ENCODE measurements around the gene TNNT1.

The TNNT1 gene, protein sequence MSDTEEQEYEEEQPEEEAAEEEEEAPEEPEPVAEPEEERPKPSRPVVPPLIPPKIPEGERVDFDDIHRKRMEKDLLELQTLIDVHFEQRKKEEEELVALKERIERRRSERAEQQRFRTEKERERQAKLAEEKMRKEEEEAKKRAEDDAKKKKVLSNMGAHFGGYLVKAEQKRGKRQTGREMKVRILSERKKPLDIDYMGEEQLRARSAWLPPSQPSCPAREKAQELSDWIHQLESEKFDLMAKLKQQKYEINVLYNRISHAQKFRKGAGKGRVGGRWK

DNA sequence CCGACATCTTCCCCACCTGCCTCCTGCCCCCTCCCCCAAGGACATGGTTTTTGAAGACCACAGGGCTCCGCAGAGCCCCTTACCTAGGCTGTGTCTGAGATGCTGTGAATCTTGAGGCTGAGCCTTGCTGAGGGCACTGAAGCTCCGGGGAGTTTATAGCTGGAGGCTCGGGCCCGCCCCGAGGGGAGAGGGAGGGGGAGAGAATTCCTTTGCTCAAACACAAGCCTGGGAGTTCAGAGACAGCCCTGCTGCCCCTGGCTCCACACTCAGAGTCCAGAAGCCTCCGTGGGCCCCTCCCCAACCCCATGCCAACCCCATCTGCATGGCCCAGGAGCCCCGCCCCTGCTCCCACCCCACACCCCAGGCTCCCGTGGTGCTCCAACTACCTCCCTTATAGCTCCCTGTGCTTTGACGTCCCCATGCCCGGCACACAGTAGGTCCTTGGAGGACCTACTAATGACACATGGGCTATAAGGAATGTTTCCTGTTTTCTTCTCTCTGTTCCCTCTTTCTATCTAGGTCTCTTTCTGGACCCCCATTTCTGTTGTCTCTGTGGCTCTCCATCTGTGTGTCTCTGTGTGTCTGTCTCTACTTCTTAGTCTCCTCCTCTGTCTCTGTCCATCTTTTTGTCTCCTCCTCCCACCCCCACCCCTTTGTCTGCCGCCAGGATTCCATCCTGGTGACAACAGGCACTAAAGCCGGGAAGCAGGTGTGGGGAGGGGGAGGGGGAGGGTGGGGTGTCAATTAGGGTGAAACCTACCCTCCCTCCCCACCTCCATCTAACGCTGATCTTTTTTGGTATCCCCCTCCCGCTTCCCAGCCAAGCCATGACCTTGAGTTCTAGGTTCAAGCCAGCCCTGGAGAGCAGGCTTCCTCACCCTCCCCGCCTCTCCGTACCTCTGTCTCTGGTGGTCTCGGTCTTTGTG is at the start of gene TNNT1:
TNNT1 (minus strand) TSS at position 129 of the 926 bp plus-strand sequence. CDS start 2,049 bp downstream, outside the sequence.
- H3K27me3 ChIP-seq (ENCODE audit: control insufficient read depth in 1 of 2, insufficient read depth in 2 of 2, low read length in 2 of 2), result peaks cover 37 to 47% of the 10 kb centered on the region in 2 donors
- H3K27ac ChIP-seq (ENCODE audit: low read length), result no peak within 1 kb of the TSS
- H3K9me3 ChIP-seq (ENCODE audit: control insufficient read depth in 2 of 2, low read length in 2 of 2), result peaks cover 0 to 2% of the 10 kb centered on the region in 2 donors

DNA sequence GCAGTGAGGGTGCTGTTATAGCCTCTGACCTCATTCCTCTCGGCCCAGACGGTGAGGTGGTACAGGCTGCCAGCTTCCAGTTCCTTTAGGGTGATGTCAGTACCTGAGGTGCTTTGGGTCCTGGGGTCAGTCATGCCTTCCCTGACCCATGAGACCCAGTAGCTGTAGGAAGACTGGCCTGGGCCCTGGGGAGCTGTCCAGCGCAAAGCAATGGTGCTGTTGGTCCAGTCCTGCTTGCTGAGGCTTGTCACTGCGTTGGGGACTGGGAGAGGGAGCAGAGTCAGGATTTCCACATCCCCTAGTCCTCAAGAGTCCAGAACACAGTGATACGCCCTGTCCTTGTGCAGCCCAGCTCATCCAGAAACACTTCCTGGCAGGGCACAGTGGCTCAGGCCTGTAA is 49.6 kb upstream of the TNNT1 start:
- H3K4me3 ChIP-seq (ENCODE audit: low read length in 2 of 2), result no peak overlapping the region
- H3K4me1 ChIP-seq (ENCODE audit: control insufficient read depth, insufficient read depth, low read length), result no peaks in the 10 kb centered on the region
- H3K36me3 ChIP-seq (ENCODE audit: control insufficient read depth in 2 of 2, insufficient read depth in 2 of 2, low read length in 2 of 2), result no peaks in the 10 kb centered on the region
- no peaks in the 10 kb centered on the region for H3K9me3 ChIP-seq (ENCODE audit: control insufficient read depth in 2 of 2, low read length in 2 of 2)
- H3K27me3 ChIP-seq (ENCODE audit: control insufficient read depth in 1 of 2, insufficient read depth in 2 of 2, low read length in 2 of 2), result peaks cover 3 to 10% of the 10 kb centered on the region in 2 donors
- H3K9ac ChIP-seq (ENCODE audit: low read length in 2 of 2), result no peak overlapping the region
- no peak overlapping the region for H3K27ac ChIP-seq (ENCODE audit: low read length)

More for the DNA sequence above, at the start of gene TNNT1:
- Histone ChIP-seq H3K36me3 (ENCODE audit: control insufficient read depth in 2 of 2, insufficient read depth in 2 of 2, low read length in 2 of 2) (no peaks in the 10 kb centered on the region), H3K9ac (ENCODE audit: low read length in 2 of 2) (no peak within 1 kb of the TSS), H3K4me1 (ENCODE audit: control insufficient read depth, insufficient read depth, low read length) (no peaks in the 10 kb centered on the region), H3K4me3 (ENCODE audit: low read length in 2 of 2) (no peak within 1 kb of the TSS)

DNA sequence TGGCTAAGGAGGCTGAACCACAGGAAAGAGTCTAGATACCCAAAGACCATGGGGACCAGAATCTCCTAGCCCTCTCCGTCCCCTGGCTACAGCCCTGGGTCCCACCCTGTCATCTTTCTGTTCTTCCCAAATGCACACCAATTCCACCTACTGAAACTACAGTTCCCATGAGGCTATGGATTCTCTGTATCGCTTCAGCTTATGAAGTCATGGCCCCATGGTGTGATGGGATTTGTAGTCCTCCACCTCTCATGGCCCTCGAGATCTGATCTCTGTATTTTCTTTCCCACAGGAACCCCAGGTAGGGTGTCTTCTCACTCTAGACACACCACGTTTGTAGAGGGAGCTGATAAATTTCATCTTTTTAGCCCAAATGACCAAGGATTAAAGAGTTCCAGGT is 48.5 kb upstream of the TNNT1 start:
- no peak overlapping the region for H3K9ac ChIP-seq (ENCODE audit: low read length in 2 of 2)
- no peak overlapping the region for H3K4me3 ChIP-seq (ENCODE audit: low read length in 2 of 2)
- H3K27me3 ChIP-seq (ENCODE audit: control insufficient read depth in 1 of 2, insufficient read depth in 2 of 2, low read length in 2 of 2), result peaks cover 3 to 13% of the 10 kb centered on the region in 2 donors
- H3K27ac ChIP-seq (ENCODE audit: low read length), result no peak overlapping the region
- no peaks in the 10 kb centered on the region for H3K9me3 ChIP-seq (ENCODE audit: control insufficient read depth in 2 of 2, low read length in 2 of 2)
- H3K36me3 ChIP-seq (ENCODE audit: control insufficient read depth in 2 of 2, insufficient read depth in 2 of 2, low read length in 2 of 2), result no peaks in the 10 kb centered on the region
- no peaks in the 10 kb centered on the region for H3K4me1 ChIP-seq (ENCODE audit: control insufficient read depth, insufficient read depth, low read length)

DNA sequence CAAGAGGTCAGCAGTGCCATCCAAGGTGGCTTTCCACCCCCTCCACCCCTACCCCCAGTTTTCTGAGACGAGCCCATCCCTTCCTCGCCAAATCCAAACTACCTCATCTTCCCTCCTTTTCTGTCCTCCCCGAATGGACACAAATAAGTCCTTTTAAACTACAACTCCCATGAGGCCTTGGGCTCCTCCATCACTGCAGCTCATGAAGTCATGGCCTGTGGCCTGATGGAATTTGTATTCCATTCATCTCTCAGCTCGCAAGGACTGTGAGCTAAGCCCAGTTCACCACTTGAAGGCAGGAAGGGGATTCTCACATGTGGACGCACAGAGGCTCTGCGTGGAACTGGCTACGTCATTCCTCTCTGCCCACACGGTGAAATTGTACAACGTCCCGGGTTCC is 47.8 kb upstream of the TNNT1 start:
- no peaks in the 10 kb centered on the region for H3K36me3 ChIP-seq (ENCODE audit: control insufficient read depth in 2 of 2, insufficient read depth in 2 of 2, low read length in 2 of 2)
- no peaks in the 10 kb centered on the region for H3K9me3 ChIP-seq (ENCODE audit: control insufficient read depth in 2 of 2, low read length in 2 of 2)
- no peak overlapping the region for H3K27ac ChIP-seq (ENCODE audit: low read length)
- H3K4me1 ChIP-seq (ENCODE audit: control insufficient read depth, insufficient read depth, low read length), result no peaks in the 10 kb centered on the region
- no peak overlapping the region for H3K4me3 ChIP-seq (ENCODE audit: low read length in 2 of 2)
- H3K27me3 ChIP-seq (ENCODE audit: control insufficient read depth in 1 of 2, insufficient read depth in 2 of 2, low read length in 2 of 2), result peaks cover 3 to 11% of the 10 kb centered on the region in 2 donors
- H3K9ac ChIP-seq (ENCODE audit: low read length in 2 of 2), result no peak overlapping the region

DNA sequence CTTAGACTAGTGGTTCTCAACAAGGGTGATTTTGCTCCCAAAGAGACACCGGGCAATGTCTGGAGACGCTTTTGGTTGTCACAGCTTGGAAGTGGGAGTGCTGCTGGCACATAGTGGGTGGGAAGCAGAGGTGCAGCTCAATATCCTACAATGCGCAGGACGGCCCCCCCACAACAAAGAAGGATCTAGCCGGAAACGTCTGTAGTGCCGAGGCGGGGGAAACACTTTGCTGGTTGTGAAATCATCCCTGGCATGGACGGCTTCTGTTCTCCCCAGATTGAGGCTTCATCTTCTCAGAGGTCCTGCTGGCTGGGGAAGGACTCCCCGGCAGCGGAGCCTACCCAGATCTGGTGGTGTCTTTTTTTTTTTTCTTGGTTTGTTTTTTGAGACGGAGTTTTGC is 44.5 kb upstream of the TNNT1 start:
- no peak overlapping the region for H3K4me3 ChIP-seq (ENCODE audit: low read length in 2 of 2)
- no peaks in the 10 kb centered on the region for H3K9me3 ChIP-seq (ENCODE audit: control insufficient read depth in 2 of 2, low read length in 2 of 2)
- H3K9ac ChIP-seq (ENCODE audit: low read length in 2 of 2), result no peak overlapping the region
- peaks cover 3% of the 10 kb centered on the region in 2 donors for H3K27me3 ChIP-seq (ENCODE audit: control insufficient read depth in 1 of 2, insufficient read depth in 2 of 2, low read length in 2 of 2)
- no peaks in the 10 kb centered on the region for H3K4me1 ChIP-seq (ENCODE audit: control insufficient read depth, insufficient read depth, low read length)
- no peak overlapping the region for H3K27ac ChIP-seq (ENCODE audit: low read length)
- H3K36me3 ChIP-seq (ENCODE audit: control insufficient read depth in 2 of 2, insufficient read depth in 2 of 2, low read length in 2 of 2), result no peaks in the 10 kb centered on the region

DNA sequence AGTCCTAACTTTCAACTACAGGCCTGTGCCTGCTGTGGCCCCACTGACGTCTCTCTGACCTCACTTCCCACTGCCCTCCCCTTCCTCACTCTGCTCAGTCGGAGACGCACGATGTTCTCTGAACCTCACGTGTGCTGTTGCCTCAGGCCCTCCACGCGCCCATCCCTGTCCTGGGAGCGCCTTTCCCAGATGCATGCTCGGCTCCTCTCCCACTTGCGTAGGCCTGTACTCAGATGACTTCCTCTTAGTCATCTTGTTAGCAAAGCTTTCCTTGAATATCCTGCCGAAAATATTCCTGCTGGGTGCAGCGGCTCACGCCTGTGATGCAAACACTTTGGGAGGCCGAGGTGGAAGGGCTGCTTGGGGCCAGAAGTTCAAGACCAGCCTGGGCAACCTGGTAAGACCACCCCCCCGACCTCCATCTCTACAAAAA is 40.4 kb upstream of the TNNT1 start:
- Histone ChIP-seq H3K9ac (ENCODE audit: low read length in 2 of 2) (no peak overlapping the region), H3K27ac (ENCODE audit: low read length) (no peak overlapping the region), H3K27me3 (ENCODE audit: control insufficient read depth in 1 of 2, insufficient read depth in 2 of 2, low read length in 2 of 2) (peaks cover 9 to 14% of the 10 kb centered on the region in 2 donors), H3K36me3 (ENCODE audit: control insufficient read depth in 2 of 2, insufficient read depth in 2 of 2, low read length in 2 of 2) (no peaks in the 10 kb centered on the region), H3K4me3 (ENCODE audit: low read length in 2 of 2) (no peak overlapping the region), H3K9me3 (ENCODE audit: control insufficient read depth in 2 of 2, low read length in 2 of 2) (no peaks in the 10 kb centered on the region), H3K4me1 (ENCODE audit: control insufficient read depth, insufficient read depth, low read length) (no peaks in the 10 kb centered on the region)

DNA sequence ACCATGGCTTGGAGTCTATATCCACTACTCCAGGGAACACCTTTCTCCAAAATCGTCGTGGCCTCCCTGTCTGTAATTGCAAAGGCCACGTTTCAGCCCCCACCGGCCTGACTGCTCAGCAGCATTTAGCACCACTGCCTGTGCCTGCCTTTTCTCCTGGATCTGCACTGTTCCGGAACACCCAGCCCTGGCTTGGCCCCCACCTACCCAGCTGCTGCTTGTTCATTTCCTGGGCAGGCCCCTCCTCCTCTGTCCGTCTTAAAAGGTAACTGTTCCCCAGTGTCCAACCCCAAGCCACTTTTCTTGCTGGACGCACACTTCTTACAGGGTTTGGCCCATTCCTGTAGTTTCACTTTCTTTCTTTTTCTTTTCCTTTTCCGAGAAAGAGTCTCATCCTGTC is 39.6 kb upstream of the TNNT1 start:
- Histone ChIP-seq H3K36me3 (ENCODE audit: control insufficient read depth in 2 of 2, insufficient read depth in 2 of 2, low read length in 2 of 2) (no peaks in the 10 kb centered on the region), H3K27me3 (ENCODE audit: control insufficient read depth in 1 of 2, insufficient read depth in 2 of 2, low read length in 2 of 2) (peaks cover 9 to 16% of the 10 kb centered on the region in 2 donors), H3K27ac (ENCODE audit: low read length) (no peak overlapping the region), H3K4me3 (ENCODE audit: low read length in 2 of 2) (no peak overlapping the region), H3K9me3 (ENCODE audit: control insufficient read depth in 2 of 2, low read length in 2 of 2) (no peaks in the 10 kb centered on the region), H3K4me1 (ENCODE audit: control insufficient read depth, insufficient read depth, low read length) (no peaks in the 10 kb centered on the region), H3K9ac (ENCODE audit: low read length in 2 of 2) (no peak overlapping the region)

DNA sequence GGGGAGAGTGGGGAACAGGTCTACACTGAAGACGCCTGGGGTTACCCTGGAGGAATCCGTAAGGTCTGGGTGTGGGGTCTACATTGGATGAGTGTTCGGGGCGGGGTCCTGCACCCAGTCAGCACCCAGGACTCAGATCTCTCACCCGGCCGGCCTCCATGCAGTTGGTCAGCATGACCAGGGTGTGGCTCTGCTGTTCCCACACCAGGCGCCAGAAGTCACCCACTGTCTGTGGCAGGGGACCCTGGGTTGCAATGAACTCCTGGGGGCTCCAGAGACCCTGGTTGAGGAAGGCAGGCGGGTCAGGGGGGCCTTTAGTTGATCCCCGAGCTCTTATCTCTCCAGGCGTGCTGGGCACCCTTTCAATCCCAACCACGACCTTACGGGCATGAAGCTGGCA is 37.1 kb upstream of the TNNT1 start:
- H3K27me3 ChIP-seq (ENCODE audit: control insufficient read depth in 1 of 2, insufficient read depth in 2 of 2, low read length in 2 of 2), result peaks cover 26% of the 10 kb centered on the region in 2 donors
- no peak overlapping the region for H3K9ac ChIP-seq (ENCODE audit: low read length in 2 of 2)
- H3K27ac ChIP-seq (ENCODE audit: low read length), result no peak overlapping the region
- H3K4me3 ChIP-seq (ENCODE audit: low read length in 2 of 2), result no peak overlapping the region
- no peaks in the 10 kb centered on the region for H3K36me3 ChIP-seq (ENCODE audit: control insufficient read depth in 2 of 2, insufficient read depth in 2 of 2, low read length in 2 of 2)
- no peaks in the 10 kb centered on the region for H3K4me1 ChIP-seq (ENCODE audit: control insufficient read depth, insufficient read depth, low read length)
- H3K9me3 ChIP-seq (ENCODE audit: control insufficient read depth in 2 of 2, low read length in 2 of 2), result no peaks in the 10 kb centered on the region

DNA sequence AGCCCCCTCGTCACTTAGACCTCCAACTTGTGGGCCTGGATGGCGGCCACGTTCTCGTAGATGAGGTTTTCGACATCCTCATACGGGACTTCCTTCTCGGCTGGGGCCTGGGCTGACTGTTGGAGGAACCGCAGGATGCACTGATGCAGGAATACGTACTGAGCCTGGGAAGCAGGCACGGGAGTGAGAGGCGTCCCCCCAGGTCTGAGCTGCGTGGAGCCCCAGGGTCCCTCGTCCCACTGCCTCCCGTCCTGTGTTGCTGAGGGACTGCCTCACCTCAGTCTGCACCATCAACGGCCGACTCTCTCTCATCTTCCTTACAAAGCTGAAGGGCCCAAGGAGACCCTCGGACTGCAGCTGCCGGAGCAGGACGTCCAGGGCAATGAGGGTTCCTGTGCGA is 32.7 kb upstream of the TNNT1 start:
- Histone ChIP-seq H3K9me3 (ENCODE audit: control insufficient read depth in 2 of 2, low read length in 2 of 2) (no peaks in the 10 kb centered on the region), H3K4me1 (ENCODE audit: control insufficient read depth, insufficient read depth, low read length) (peaks cover 10% of the 10 kb centered on the region), H3K27ac (ENCODE audit: low read length) (no peak overlapping the region), H3K4me3 (ENCODE audit: low read length in 2 of 2) (no peak overlapping the region), H3K27me3 (ENCODE audit: control insufficient read depth in 1 of 2, insufficient read depth in 2 of 2, low read length in 2 of 2) (peaks cover 62 to 69% of the 10 kb centered on the region in 2 donors), H3K36me3 (ENCODE audit: control insufficient read depth in 2 of 2, insufficient read depth in 2 of 2, low read length in 2 of 2) (no peaks in the 10 kb centered on the region), H3K9ac (ENCODE audit: low read length in 2 of 2) (no peak overlapping the region)

DNA sequence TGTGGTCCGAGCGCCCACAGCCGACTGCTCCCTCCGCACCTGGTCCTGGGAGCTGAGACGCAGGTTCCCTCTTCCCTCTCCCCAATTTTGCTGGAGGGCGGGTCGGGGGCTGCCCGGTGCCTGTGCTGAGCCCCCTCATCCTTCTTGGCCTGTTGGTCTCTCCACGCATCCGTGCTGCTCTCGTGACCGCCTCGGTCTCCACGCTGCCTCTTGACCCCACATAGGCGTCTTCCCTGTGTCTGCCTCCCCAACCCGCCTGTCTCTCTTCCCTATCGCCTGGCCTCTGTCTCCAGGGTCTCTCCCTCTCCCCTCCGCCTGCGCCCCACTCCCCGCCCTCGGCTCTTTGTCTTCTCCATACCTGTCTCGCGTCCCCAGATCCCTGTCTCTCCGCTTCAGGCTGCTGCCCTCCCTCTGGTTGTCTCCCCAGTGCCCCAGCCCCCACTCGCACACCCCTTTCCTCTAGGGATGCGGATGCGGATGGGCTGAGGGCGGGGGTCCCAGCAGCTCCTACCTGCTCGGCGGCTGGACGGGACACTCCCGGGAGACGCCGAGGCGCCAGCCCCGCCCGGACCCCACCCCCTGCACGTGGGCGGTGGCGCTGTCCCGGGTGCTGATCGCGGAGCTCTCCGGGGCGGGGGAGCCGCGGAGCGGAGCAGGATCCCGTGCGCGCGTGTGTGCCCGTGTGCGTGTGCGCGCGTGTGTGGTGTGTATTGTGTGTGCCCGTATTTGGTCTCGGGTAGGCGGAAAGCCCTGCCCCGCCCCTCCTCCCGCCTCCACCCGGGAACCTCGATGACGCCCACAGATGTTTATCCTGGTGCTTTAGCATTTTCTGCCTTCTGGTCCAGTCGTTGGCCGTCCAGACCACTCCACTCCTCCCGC is 30.8 kb upstream of the TNNT1 start, which contains the start of gene SYT5:
SYT5 (minus strand) TSS at position 684 of the 879 bp plus-strand sequence. CDS start 1,248 bp downstream, outside the sequence.
- H3K4me3 ChIP-seq (ENCODE audit: low read length in 2 of 2), result peak within 1 kb of the TSS; percentile 66 to 67
- H3K9ac ChIP-seq (ENCODE audit: low read length in 2 of 2), result no peak within 1 kb of the TSS
- peaks cover 70 to 79% of the 10 kb centered on the region in 2 donors for H3K27me3 ChIP-seq (ENCODE audit: control insufficient read depth in 1 of 2, insufficient read depth in 2 of 2, low read length in 2 of 2)
- peaks cover 10% of the 10 kb centered on the region for H3K4me1 ChIP-seq (ENCODE audit: control insufficient read depth, insufficient read depth, low read length)
- no peaks in the 10 kb centered on the region for H3K36me3 ChIP-seq (ENCODE audit: control insufficient read depth in 2 of 2, insufficient read depth in 2 of 2, low read length in 2 of 2)
- no peak within 1 kb of the TSS for H3K27ac ChIP-seq (ENCODE audit: low read length)
- no peaks in the 10 kb centered on the region for H3K9me3 ChIP-seq (ENCODE audit: control insufficient read depth in 2 of 2, low read length in 2 of 2)

Measured in stomach smooth muscle (tissue), 2 donors.